GM13976 (cell line): ENCODE results near the gene HUNK.

ENCODE experiments used
- DNase-seq: peaks from one replicate; pipeline ENCODE4 v3.0.0; 2012; ENCODE audit warnings: low spot score
- in situ Hi-C: fragments of 300-500 bp; cut with MboI; formaldehyde crosslinking; loops from one replicate; pipeline ENCODE4 v1.12.0; 2022; ENCODE audit warnings: low sequenced_read_pairs, mixed read lengths, inconsistent platforms; ENCODE audit not compliant: unreplicated experiment
- TF ChIP-seq, protein P1 (sequence below): IDR thresholded peaks from 2 replicates; pipeline ENCODE4 v1.5.1; 2012; ENCODE audit warnings: borderline replicate concordance, mild to moderate bottlenecking; ENCODE audit not compliant: insufficient read depth; ENCODE audit errors: extremely low read depth, missing control alignments, control extremely low read depth

HUNK gene

DNA sequence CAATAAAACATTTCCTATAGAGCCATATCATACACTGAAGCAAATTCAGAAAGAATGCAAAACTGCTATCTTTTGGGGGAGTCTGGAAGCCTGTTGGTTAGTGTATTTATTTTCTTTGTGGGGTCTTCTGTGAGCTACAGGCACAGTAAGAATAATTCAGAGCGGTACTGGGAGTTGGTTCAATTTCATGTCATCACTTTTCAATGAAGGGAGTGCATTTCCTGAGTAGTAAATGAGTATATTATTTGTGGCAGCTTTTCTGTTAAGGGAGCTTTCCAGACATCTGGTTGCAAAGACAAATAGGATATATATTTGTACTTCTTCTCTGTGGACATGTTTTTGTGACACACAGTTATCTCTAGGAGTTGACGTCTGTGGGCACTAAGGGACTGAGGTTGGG lies 130.6 kb downstream of the HUNK start:
- TF ChIP-seq, protein P1, sequence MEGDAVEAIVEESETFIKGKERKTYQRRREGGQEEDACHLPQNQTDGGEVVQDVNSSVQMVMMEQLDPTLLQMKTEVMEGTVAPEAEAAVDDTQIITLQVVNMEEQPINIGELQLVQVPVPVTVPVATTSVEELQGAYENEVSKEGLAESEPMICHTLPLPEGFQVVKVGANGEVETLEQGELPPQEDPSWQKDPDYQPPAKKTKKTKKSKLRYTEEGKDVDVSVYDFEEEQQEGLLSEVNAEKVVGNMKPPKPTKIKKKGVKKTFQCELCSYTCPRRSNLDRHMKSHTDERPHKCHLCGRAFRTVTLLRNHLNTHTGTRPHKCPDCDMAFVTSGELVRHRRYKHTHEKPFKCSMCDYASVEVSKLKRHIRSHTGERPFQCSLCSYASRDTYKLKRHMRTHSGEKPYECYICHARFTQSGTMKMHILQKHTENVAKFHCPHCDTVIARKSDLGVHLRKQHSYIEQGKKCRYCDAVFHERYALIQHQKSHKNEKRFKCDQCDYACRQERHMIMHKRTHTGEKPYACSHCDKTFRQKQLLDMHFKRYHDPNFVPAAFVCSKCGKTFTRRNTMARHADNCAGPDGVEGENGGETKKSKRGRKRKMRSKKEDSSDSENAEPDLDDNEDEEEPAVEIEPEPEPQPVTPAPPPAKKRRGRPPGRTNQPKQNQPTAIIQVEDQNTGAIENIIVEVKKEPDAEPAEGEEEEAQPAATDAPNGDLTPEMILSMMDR, result no peak
- in situ Hi-C loops, result no loop called here
- DNase-seq, result no peak

DNA sequence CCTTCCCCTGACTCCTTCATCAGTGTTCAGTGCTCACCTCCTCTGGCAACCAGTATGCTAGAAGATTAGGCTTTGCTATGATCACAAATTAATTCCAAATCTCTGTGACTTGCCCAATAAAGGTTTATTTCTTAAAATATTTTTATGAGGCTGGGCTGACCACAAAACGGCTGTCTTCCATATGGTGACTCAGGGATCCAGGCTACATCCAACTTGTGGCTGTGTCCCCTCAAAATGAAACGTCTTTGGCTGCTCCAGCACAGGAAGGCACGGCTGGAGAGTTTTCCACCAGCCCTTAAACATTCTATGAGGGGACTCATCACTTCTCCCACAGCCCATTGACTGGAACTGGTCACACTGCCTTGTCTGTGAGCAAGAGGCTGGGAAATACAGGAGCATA lies 131.5 kb downstream of the HUNK start:
- in situ Hi-C loops, result no loop called here
- no peak for DNase-seq

DNA sequence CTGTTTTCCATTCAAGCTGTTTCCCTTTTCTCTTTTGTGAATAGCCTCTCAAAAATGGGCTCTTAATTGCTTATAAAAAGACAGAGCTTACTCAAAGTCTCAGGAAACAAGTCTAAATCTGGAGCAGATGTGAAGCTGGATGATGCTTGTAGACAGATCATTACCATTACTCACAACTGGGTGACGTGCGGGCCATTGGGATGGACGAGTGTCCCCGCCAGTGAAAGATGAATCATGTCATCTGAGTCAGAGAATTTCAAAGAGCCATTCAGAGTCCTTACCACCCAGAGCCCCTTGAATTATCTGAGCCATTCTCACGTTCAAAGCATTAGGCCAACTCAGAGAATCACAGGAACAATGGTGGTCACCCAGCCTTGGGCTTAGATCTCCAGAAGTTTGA lies 134.6 kb downstream of the HUNK start:
- in situ Hi-C loops, result no loop called here
- no peak for DNase-seq
- TF ChIP-seq, protein P1, result no peak

More for the DNA sequence above, 131.5 kb downstream of the HUNK start:
- TF ChIP-seq, protein P1, result no peak

DNA sequence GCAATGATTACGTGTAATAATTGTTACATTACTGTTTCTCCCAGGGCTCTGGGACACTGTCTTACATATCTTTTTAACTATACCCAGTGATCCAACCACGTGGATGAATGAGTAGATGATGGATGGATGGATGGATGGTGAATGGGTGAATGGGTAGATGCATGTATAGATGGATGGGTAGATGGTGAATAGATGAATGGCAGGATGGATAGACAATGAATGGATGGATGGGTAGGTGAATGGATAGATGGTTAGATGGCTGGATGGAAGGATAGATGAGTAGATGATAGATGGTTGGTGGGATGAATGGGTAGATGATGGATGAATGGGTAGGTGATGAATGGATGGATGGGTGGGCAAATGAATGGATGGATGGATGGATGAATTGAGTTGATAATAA lies 135.9 kb downstream of the HUNK start:
- no peak for DNase-seq
- in situ Hi-C loops, result no loop called here
- TF ChIP-seq, protein P1, result no peak

DNA sequence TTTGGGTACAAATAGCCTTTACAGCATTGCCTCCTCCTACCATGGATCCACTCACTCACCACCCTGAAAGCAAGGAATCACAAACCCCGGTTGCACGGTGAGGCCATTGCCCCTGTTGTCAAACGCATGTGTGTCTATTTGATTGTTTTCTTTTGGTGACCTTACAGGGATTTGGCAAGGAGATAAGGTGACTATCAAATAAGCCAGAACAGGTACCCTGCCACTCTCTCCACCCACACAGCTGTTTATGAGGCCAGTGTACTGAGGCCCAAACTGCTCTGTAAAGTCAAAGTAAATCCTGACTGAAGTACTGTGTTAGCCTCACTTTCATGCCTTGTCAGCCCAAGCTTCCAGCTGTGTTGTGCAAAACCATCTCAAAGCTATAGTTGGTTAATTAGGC lies 136.4 kb downstream of the HUNK start:
- no peak for DNase-seq
- in situ Hi-C loops, result no loop called here
- TF ChIP-seq, protein P1, result no peak

DNA sequence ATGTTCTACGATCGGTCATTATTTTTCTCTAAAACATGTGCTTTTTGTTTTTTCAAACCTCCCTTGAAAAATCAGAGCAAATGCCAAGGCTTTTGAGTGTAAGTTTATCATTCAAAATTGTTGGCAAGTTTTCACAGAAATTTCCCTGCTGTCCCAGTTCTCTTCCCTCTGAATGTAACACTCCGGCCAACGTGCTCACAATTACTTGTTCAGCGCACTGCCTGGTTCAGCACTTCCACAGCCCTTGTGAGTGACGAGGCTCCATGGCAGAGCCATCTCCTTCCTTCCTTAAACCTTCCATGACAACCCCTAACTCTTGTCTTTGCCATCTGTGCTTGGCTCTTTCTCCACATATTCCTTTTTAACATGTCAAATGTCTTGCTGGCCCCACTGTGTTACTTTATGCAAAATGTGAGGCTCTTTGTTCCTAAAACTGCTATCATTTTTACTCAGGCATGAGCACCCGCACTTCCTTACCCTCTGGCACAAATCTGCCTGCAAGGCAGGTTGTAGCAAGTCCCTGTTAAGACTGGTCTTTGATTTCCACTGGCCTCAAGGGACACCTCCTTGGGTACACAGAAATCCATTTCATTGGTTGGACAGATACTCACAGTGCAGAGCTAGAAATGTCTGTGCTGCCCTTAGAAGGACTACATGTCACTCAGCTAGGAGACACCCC lies 142.8 kb downstream of the HUNK start:
- TF ChIP-seq, protein P1, result no peak
- DNase-seq, result no peak
- in situ Hi-C loops, result no loop called here
